DMS53 treated with DMSO at 0.1 percent for 48 hours (cell line): ENCODE measurements around the gene AMY1A.
"Not testable (repeated sequence)": the region's sequence is repeated elsewhere in the genome, so short reads cannot be mapped to it uniquely, and the experiment has no call there.

ENCODE experiments used
- DNase-seq: peaks from one replicate; lab custom pipeline; 2025; ENCODE audit not compliant: unreplicated experiment; lab: John Stamatoyannopoulos, UW

Gene AMY1A

GRCh38 chr1:103655460-103655859 is at the start of gene AMY1A:
TSS of gene AMY1A (plus strand) at chr1:103655760. CDS start at chr1:103656331, 571 bp downstream.
- DNase-seq, result not testable (repeated sequence)

- no peak for DNase-seq
Observed at GRCh38 chr1:103616362-103616761, 39.2 kb upstream of the AMY1A start.

DNA sequence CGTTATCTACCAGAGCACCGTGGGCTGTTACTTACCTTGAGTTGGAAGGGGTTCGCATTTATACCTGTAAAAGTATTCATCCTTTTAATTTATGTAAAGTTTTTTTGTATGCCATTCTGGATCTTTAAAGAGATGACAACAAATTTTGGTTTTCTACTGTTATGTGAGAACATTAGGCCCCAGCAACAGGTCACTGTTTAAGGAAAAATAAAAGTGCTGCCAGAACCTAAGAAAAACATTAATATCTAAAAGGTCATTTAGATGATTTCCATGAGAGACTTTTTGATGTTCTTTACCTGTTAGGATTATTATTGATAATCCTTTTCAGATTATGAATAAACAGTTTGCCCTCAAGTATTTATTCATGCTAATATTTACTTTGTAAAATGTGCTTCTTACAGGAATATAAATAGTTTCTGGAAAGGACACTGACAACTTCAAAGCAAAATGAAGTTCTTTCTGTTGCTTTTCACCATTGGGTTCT is 38.5 kb upstream of the AMY1A start, which contains the start of gene AMY2A:
Gene AMY2A (plus strand): TSS at position 434 of the 484 bp plus-strand sequence. CDS start 14 bp downstream, at position 448.
- not testable (repeated sequence) for DNase-seq

- DNase-seq, result not testable (repeated sequence)
Observed at GRCh38 chr1:103627436-103627835, 28.1 kb upstream of the AMY1A start.

- not testable (repeated sequence) for DNase-seq
Observed at GRCh38 chr1:103641194-103641593, 14.4 kb upstream of the AMY1A start.

DNA sequence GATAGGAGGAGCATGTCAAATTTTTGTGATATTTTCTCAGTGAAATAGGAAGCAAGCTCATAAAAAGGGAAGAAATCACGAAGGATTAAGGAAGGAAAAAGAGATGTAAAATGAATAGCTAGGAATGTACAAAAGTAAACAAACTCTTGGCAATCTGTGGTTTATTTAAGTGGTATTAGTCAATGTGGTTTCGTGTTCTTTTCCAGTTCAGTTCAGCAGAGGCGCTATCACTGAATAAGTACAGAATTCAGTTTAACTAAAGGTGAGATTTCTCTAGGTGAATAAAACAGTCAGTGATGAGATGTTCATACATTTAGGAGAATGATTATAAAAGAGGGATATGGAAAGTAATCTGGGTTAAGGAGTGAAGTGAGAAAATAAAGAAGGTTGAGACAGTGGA is 11.7 kb upstream of the AMY1A start:
- not testable (repeated sequence) for DNase-seq

DNA sequence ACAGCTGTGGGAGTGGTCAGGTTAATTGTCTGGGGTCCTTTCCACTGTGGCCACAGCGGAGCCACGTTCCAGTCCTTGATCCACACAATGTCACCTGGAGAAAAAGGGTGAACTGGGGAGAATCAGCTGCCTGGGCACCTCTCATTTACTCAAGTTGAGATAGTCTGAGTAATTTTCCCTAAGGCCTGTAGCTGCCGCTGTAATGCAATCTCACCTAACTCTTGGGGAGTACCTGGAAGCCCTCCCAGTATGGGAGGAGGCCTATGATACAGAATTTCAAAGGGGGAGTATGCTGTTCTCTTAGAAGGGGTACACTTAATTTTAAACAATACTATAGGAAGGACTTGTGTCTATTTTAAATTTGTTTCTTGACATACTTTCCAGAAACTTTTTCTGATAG is 5.3 kb upstream of the AMY1A start:
- DNase-seq, result not testable (repeated sequence)

GRCh38 chr1:103650889-103651288 is 4.7 kb upstream of the AMY1A start:
- DNase-seq, result not testable (repeated sequence)

- DNase-seq, result not testable (repeated sequence)
Observed at GRCh38 chr1:103654133-103654532, 1.4 kb upstream of the AMY1A start.

- DNase-seq, result not testable (repeated sequence)
Observed at GRCh38 chr1:103676335-103676734, 20.8 kb downstream of the AMY1A start.

GRCh38 chr1:103696110-103696509 is 40.5 kb downstream of the AMY1A start, which contains the start of gene AMY1B:
TSS of gene AMY1B (minus strand) at chr1:103696210. CDS start at chr1:103695639, 571 bp downstream.
- DNase-seq, result not testable (repeated sequence)

GRCh38 chr1:103697430-103697829 is 41.9 kb downstream of the AMY1A start:
- DNase-seq, result not testable (repeated sequence)

DNA sequence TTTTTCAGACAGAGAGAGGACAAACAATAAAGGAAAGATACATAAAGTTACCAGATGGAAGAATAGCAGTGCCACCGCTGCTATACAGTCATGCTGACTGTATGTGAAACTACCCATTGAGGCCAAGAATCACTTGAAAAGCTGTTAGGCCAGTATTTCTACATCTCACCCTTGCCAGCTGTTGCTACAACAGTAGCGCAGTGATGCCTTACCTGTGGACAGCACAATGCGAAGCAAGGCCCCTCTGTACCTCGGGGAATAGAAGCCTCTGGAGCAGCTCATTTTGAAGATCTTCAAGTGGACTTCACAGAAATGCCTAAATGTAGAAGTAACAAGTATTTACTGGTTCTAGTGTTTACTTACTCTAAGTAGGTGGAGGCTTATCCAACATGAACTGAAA is 45.1 kb downstream of the AMY1A start:
- DNase-seq, result not testable (repeated sequence)

DNA sequence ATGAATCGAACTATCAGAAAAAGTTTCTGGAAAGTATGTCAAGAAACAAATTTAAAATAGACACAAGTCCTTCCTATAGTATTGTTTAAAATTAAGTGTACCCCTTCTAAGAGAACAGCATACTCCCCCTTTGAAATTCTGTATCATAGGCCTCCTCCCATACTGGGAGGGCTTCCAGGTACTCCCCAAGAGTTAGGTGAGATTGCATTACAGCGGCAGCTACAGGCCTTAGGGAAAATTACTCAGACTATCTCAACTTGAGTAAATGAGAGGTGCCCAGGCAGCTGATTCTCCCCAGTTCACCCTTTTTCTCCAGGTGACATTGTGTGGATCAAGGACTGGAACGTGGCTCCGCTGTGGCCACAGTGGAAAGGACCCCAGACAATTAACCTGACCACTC is 45.7 kb downstream of the AMY1A start:
- not testable (repeated sequence) for DNase-seq

- not testable (repeated sequence) for DNase-seq
Observed at GRCh38 chr1:103707670-103708069, 52.1 kb downstream of the AMY1A start.

GRCh38 chr1:103710381-103710780 is 54.8 kb downstream of the AMY1A start:
- not testable (repeated sequence) for DNase-seq
